HG02763 (cell line): ENCODE measurements around the gene NSUN5.
"Not testable (repeated sequence)": the region's sequence is repeated elsewhere in the genome, so short reads cannot be mapped to it uniquely, and the experiment has no call there.

Experiments used
- ATAC-seq: cut with Tn5 transposase; IDR thresholded peaks from one replicate; pipeline ENCODE4 v1.9.1; 2021; ENCODE audit warnings: mild to moderate bottlenecking, moderate library complexity; ENCODE audit not compliant: unreplicated experiment

Gene NSUN5

DNA sequence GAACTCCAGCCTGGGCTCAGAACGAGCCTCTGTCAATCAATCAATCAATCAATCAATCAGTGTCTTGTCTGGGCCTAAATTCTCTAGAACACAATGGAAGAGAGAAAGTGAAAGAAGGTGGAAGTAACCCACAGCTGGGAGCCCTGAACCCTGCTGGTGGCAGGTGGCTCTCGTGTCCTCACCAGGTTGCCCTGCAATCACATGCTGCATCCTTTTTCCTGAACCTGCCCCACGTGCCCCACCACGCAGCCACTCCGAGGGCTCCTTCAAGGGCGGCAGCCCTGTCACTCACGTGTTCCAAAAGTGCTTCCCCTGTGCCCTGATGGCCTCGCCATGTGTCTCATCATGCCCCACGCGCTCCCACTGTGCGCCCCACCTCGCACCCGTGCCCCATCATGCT, 18.8 kb upstream of the NSUN5 start:
- not testable (repeated sequence) for ATAC-seq

GRCh38 chr7:73325424-73325823, 16.8 kb upstream of the NSUN5 start:
- not testable (repeated sequence) for ATAC-seq

- not testable (repeated sequence) for ATAC-seq
Observed at GRCh38 chr7:73324081-73324845, 15.6 kb upstream of the NSUN5 start.

DNA sequence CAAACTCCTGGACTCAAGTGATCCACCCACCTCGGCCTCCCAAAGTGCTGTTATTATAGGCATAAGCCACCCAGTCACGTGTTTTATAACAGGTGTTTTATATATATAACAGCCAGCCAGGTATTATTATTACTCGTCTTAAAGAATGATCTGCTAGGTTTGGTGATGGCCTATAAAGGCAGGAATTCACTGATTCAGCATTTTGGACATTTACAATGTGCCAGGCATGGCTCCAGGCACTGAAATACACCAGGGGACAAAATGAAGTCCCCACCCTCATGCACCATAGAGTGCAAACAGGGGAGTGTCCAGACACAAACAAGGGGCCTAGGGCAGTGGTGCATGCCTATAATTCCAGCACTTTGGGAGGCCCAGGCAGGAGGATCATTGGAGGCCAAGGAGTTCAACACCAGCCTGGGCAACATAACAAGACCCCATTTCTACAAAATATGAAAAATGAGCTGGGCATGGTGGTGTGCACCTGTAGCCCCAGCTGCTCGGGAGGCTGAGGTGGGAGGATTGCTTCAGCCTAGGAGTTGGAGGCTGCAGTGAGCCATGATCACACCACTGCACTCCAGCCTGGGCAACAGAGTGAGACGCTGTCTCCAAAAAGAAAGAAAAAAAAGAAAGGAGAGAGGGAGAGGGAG, 14.9 kb upstream of the NSUN5 start:
- ATAC-seq, result not testable (repeated sequence)

DNA sequence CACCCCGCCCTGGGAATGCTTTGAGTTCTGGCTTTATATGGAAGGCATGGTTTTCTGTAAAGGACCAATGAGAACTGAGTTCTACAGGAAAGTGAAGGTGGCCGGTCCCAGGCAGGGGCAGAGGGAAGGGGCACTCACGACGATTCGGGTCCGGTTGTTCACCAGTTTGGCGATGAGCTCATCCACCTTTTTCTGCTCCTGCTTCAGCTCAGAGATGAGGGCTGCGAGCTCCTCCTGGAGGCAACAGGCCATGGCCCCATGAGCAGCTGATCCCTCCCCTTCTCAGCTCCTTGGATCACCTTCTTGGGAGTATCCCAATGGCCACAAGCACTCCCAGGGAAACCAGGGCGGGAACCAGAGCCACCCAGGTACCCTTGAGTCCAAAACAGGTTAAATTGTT, 11.4 kb upstream of the NSUN5 start:
- not testable (repeated sequence) for ATAC-seq

DNA sequence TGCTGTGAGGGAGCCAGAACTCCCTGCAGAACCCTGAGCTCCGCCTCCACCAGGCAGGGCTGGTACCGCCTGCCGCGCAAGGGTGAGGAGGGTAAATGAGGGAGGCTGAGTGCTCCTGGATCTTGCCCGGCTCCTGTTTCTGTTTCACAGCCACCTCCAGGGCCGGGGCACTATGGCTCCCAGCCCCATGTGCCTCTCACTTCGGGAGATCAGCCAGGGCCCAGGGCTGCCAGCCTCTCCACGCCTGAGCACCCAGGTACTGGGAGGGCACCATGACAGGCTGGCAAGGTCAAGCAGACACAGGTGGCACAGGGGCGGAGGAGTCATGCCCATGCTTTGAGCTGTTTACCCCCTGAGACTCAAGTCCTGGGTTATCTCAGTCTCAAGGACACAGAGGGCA, 10.9 kb upstream of the NSUN5 start:
- ATAC-seq, result not testable (repeated sequence)

DNA sequence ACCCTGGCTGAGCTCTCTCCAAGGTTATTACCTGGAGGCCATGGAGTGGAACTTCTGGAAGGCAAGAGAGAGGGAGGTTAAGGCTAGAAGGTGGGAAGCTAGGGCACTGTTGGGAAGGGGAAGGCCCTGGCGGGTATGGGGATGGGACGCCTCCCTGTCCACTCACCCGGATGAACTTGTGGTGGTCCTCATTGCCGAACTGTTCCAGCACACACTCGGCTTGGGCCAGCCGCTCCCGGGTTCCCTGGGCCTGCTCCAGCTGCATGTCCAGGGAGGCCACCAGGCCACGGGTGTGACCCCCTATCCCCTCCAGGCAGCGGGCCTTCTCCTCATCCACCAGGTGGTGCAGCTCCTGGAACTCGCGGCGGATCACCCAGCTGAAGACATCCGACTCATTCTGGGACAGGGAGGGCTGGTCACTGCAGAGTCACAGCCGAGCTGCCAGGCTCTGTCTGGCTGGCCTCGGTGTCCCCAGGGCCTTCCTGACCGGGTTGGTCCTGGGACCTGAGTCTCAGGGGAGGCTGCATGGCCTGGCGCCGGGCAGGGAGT, 10.1 kb upstream of the NSUN5 start:
- not testable (repeated sequence) for ATAC-seq

GRCh38 chr7:73316521-73316920, 7.9 kb upstream of the NSUN5 start:
- ATAC-seq, result no peak

GRCh38 chr7:73314271-73314670, 5.6 kb upstream of the NSUN5 start:
- ATAC-seq, result no peak

- ATAC-seq, result no peak
Observed at GRCh38 chr7:73313521-73313906, 4.9 kb upstream of the NSUN5 start.

DNA sequence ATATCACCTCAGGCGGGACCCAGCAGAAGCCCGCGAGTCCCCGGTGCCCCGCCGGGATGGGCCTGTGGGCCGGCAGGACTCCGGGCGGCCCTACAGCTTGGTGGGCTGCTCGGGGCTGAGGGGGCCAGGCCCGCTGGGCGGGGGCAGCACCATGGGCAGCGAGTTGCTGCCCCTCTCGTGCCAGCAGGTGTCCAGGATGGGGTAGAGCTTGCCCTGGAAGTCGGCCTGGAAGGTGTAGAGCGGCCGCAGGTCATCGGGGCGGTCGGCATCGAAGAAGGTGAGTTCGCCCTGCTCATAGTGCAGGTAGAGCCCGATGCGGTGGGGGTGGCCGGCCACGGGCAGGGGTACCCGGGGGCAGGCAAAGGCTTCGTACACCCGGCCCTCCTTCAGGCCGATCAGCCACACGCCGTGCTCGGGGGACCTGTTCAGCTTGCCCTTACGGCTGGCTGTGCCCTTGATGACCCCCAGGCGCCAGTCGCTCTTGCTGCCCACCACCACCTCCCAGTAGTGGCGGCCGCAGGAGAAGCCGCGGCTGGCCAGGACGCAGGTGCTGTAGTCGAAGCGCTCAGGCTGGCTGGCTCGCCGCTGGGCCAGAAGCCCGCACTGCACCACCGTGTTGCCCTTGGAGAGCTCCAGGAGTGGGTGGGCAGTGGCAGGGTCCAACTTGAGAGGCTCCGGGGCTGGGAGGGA, 4.3 kb upstream of the NSUN5 start:
- ATAC-seq, result no peak

GRCh38 chr7:73311421-73311820, 2.8 kb upstream of the NSUN5 start:
- not testable (repeated sequence) for ATAC-seq

DNA sequence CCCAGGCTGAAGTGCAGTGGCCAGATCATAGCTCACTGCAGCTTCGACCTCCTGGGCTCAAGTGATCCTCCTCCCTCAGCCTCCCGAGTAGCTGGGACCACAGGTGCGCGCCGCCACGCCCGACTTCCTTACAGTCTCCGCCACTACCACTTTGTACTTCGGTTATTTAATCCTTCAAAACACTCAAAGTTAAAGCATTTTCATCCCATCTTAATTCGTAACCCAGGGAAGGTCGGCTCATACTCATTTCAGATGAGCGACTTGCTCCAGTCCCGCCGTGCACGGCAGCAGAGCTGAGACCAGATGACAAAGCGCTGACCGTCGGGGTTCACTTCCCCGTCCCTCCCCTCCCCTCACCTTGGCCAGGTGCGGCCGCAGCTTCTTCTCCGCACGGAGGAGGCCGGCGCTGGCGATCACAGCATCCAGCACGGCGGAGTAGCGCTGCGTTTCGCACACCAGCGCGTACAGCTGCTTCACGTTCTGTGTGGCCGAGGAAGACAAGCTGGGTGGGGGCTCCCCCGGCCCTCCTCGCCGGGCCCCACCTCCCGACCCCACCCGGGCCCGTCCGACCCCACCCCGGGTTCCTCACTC, 457 bp downstream of the NSUN5 start:
- peak; percentile 38 for ATAC-seq

GRCh38 chr7:73307436-73307835, 1.2 kb downstream of the NSUN5 start:
- ATAC-seq, result no peak

GRCh38 chr7:73304612-73305387, 3.8 kb downstream of the NSUN5 start:
- ATAC-seq, result not testable (repeated sequence)

- no peak for ATAC-seq
Observed at GRCh38 chr7:73304071-73304470, 4.6 kb downstream of the NSUN5 start.

GRCh38 chr7:73303546-73303945, 5.1 kb downstream of the NSUN5 start:
- no peak for ATAC-seq

GRCh38 chr7:73302846-73303245, 5.8 kb downstream of the NSUN5 start:
- ATAC-seq, result not testable (repeated sequence)

DNA sequence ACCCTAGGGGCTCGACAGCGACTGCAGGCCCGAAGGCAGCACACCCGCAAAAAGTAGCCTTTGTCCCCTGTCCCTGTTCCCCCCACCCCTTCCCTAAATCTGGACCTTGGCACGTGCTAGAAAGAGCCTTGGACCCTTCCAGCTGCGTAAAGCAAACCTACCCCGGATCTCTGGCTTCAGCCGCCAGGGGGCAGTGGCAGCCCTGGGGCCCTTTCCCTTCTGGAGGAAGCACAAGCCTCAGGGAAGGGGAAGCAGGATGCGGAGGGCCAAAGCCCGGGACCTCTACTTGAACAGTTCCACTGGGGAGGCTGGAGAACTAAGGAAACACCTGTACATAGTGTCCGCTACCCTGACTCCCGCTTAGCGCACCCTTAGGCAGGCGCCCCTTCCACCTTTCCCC, 7.5 kb downstream of the NSUN5 start:
- not testable (repeated sequence) for ATAC-seq

GRCh38 chr7:73299812-73300211, 8.8 kb downstream of the NSUN5 start:
- ATAC-seq, result not testable (repeated sequence)
